Measurements from ENCODE around the gene PPP1R37. TPM values are rescaled to one million over a fixed set of nuclear protein-coding genes. Genes with fewer than 3 reads are reported as not detected.
A peak's percentile ranks its signal among the peaks of the same experiment; 100 is the strongest.

PPP1R37 gene
- total and polyA plus RNA-seq, 4 donors: 19.2 to 39.7 (median 25.9) TPM

- Histone ChIP-seq H3K27me3 (ENCODE audit: control insufficient read depth in 3 of 3, insufficient read depth in 3 of 3, low read length in 2 of 3) (no peaks in the 10 kb centered on the region), H3K4me3 (no peak overlapping the region), H3K36me3 (ENCODE audit: control insufficient read depth in 4 of 4, insufficient read depth in 4 of 4, low read length in 4 of 4) (peaks cover 0 to 2% (median 0%) of the 10 kb centered on the region in 4 donors), H3K4me1 (ENCODE audit: control insufficient read depth in 5 of 5, insufficient read depth in 5 of 5, low read length in 5 of 5) (peaks cover 9 to 34% (median 28%) of the 10 kb centered on the region in 5 donors), H3K9me3 (ENCODE audit: control insufficient read depth in 4 of 4, insufficient read depth in 3 of 4, low read length in 3 of 4) (no peaks in the 10 kb centered on the region), H3K27ac (ENCODE audit: low read depth in 1 of 2, low read length in 1 of 2) (no peak overlapping the region), H3K9ac (ENCODE audit: insufficient read depth in 1 of 2, low read length in 2 of 2) (no peak overlapping the region)
- no peak for ATAC-seq (ENCODE audit: insufficient read depth, low FRiP score)
- DNase-seq: no peak
- TF ChIP-seq, protein P1, sequence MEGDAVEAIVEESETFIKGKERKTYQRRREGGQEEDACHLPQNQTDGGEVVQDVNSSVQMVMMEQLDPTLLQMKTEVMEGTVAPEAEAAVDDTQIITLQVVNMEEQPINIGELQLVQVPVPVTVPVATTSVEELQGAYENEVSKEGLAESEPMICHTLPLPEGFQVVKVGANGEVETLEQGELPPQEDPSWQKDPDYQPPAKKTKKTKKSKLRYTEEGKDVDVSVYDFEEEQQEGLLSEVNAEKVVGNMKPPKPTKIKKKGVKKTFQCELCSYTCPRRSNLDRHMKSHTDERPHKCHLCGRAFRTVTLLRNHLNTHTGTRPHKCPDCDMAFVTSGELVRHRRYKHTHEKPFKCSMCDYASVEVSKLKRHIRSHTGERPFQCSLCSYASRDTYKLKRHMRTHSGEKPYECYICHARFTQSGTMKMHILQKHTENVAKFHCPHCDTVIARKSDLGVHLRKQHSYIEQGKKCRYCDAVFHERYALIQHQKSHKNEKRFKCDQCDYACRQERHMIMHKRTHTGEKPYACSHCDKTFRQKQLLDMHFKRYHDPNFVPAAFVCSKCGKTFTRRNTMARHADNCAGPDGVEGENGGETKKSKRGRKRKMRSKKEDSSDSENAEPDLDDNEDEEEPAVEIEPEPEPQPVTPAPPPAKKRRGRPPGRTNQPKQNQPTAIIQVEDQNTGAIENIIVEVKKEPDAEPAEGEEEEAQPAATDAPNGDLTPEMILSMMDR (IDR thresholded peaks at IDR 0.05; ENCODE audit: control extremely low read depth, extremely low read depth): no peak
- 87 to 96% methylated on average over 7 of the region's 7 CpGs for WGBS, 2 donors
Measured at GRCh38 chr19:45096700-45097099, 3.7 kb downstream of the PPP1R37 start.

DNA sequence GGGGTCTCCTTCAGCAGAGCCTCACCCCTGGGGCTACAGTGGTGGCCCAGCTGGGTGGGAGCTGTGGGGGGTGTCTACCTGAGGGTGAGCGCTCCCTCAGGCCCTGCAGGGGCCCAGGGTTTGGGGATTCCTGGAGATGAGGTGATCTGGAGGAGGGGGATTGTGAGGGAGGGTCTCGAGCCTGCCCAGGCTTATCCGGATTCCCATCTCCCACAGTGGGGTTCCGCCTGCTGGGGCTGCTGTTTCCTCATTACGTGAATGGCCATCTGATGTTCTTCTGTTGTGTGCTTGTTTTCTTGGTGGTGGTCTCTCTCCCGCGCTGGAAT, 4.4 kb downstream of the PPP1R37 start:
- Histone ChIP-seq H3K4me1 (ENCODE audit: control insufficient read depth in 5 of 5, insufficient read depth in 5 of 5, low read length in 5 of 5) (peaks cover 9 to 35% (median 28%) of the 10 kb centered on the region in 5 donors), H3K9ac (ENCODE audit: insufficient read depth in 1 of 2, low read length in 2 of 2) (peak overlapping the region in 1 of 2 donors; percentile 55)

DNA sequence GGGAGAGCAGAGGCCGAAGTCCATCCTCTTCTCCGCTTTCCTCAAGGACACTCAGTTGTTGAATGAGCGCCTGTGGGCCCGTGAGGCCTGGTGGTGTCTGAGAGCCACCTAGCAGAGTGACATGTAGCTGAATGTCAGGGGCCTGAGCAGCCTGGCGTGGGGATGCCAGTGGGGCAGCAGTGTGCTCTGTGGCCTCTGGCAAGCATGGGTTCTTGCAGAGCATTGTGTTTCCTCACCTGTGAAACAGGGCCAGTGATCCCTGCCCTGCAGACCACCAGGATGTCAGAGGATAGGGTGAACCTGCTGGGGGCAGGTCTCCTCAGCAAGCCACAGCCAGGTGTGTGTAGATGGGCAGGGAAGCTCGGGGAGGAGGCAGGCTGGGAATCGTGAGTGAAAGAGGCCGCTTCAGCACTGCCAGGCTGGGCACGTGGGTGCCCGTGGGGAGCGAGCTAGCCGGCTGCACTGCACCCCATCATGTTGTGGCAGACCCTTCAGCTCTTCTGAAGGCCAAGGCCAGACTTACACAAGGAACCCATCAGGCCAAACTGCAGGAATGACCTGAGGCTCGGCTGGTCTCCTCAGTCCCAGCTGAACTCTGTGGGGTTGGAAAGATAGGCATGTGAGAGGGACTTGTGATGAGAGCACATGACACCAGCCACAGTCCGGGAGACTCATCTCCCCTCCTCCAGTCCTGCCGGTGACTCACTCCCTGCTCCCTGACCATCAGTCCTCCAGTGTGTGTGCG, 5.0 kb downstream of the PPP1R37 start:
- Histone ChIP-seq H3K9me3 (ENCODE audit: control insufficient read depth in 4 of 4, insufficient read depth in 3 of 4, low read length in 3 of 4) (no peaks in the 10 kb centered on the region), H3K4me3 (no peak overlapping the region), H3K27me3 (ENCODE audit: control insufficient read depth in 3 of 3, insufficient read depth in 3 of 3, low read length in 2 of 3) (no peaks in the 10 kb centered on the region), H3K36me3 (ENCODE audit: control insufficient read depth in 4 of 4, insufficient read depth in 4 of 4, low read length in 4 of 4) (peaks cover 0 to 2% (median 0%) of the 10 kb centered on the region in 4 donors), H3K9ac (ENCODE audit: insufficient read depth in 1 of 2, low read length in 2 of 2) (peak overlapping the region in 1 of 2 donors; percentile 55), H3K27ac (ENCODE audit: low read depth in 1 of 2, low read length in 1 of 2) (peak overlapping the region in 1 of 2 donors; percentile 1), H3K4me1 (ENCODE audit: control insufficient read depth in 5 of 5, insufficient read depth in 5 of 5, low read length in 5 of 5) (peaks cover 10 to 37% (median 33%) of the 10 kb centered on the region in 5 donors)
- WGBS, 2 donors: 69 to 79% methylated on average over 16 of the region's 16 CpGs
- no peak for ATAC-seq (ENCODE audit: insufficient read depth, low FRiP score)
- TF ChIP-seq, protein P1 (IDR thresholded peaks at IDR 0.05; ENCODE audit: control extremely low read depth, extremely low read depth): no peak
- DNase-seq: no peak

More for the DNA sequence above, 4.4 kb downstream of the PPP1R37 start:
- H3K9me3 ChIP-seq (ENCODE audit: control insufficient read depth in 4 of 4, insufficient read depth in 3 of 4, low read length in 3 of 4): no peaks in the 10 kb centered on the region
- no peak overlapping the region for H3K4me3 ChIP-seq
- H3K27ac ChIP-seq (ENCODE audit: low read depth in 1 of 2, low read length in 1 of 2): no peak overlapping the region
- ATAC-seq (ENCODE audit: insufficient read depth, low FRiP score) (no peak), DNase-seq (no peak)
- peaks cover 0 to 2% (median 0%) of the 10 kb centered on the region in 4 donors for H3K36me3 ChIP-seq (ENCODE audit: control insufficient read depth in 4 of 4, insufficient read depth in 4 of 4, low read length in 4 of 4)
- no peaks in the 10 kb centered on the region for H3K27me3 ChIP-seq (ENCODE audit: control insufficient read depth in 3 of 3, insufficient read depth in 3 of 3, low read length in 2 of 3)
- WGBS, 2 donors: 90 to 93% methylated on average over 7 of the region's 7 CpGs
- TF ChIP-seq, protein P1 (IDR thresholded peaks at IDR 0.05; ENCODE audit: control extremely low read depth, extremely low read depth): no peak
